Measurements from ENCODE around the gene TOP1.
"Not testable (repeated sequence)": the region's sequence is repeated elsewhere in the genome, so short reads cannot be mapped to it uniquely, and the experiment has no call there.

Gene TOP1

GRCh38 chr20:41095110-41095969 lies 66.7 kb downstream of the TOP1 start:
- DNase-seq (ENCODE audit: low spot score) = peak; percentile 69

- no peak for DNase-seq (ENCODE audit: low spot score)
Measured at GRCh38 chr20:41098703-41099250, 70.2 kb downstream of the TOP1 start.

- no peak for DNase-seq (ENCODE audit: low spot score)
Measured at GRCh38 chr20:41100001-41100480, 71.4 kb downstream of the TOP1 start.

GRCh38 chr20:41101660-41102059 lies 73.0 kb downstream of the TOP1 start:
- DNase-seq (ENCODE audit: low spot score) = no peak

- no peak for DNase-seq (ENCODE audit: low spot score)
Measured at GRCh38 chr20:41108531-41108930, 79.9 kb downstream of the TOP1 start.

GRCh38 chr20:41110012-41110411 lies 81.4 kb downstream of the TOP1 start:
- no peak for DNase-seq (ENCODE audit: low spot score)

- no peak for DNase-seq (ENCODE audit: low spot score)
Measured at GRCh38 chr20:41110930-41111577, 82.4 kb downstream of the TOP1 start.

GRCh38 chr20:41111578-41111951 lies 82.9 kb downstream of the TOP1 start:
- no peak for DNase-seq (ENCODE audit: low spot score)

GRCh38 chr20:41116282-41116956 lies 87.8 kb downstream of the TOP1 start:
- DNase-seq (ENCODE audit: low spot score) = no peak

- not testable (repeated sequence) for DNase-seq (ENCODE audit: low spot score)
Measured at GRCh38 chr20:41118159-41118558, 89.5 kb downstream of the TOP1 start.

- no peak for DNase-seq (ENCODE audit: low spot score)
Measured at GRCh38 chr20:41118632-41119031, 90.0 kb downstream of the TOP1 start.

GRCh38 chr20:41119614-41120561 lies 91.3 kb downstream of the TOP1 start:
- DNase-seq (ENCODE audit: low spot score) = no peak

- no peak for DNase-seq (ENCODE audit: low spot score)
Measured at GRCh38 chr20:41121399-41121798, 92.8 kb downstream of the TOP1 start.

GRCh38 chr20:41123631-41124030 lies 95.0 kb downstream of the TOP1 start:
- no peak for DNase-seq (ENCODE audit: low spot score)

GRCh38 chr20:41124451-41125094 lies 96.0 kb downstream of the TOP1 start:
- DNase-seq (ENCODE audit: low spot score) = no peak

GRCh38 chr20:41125530-41126457 lies 97.2 kb downstream of the TOP1 start:
- no peak for DNase-seq (ENCODE audit: low spot score)

GRCh38 chr20:41126719-41127118 lies 98.1 kb downstream of the TOP1 start:
- no peak for DNase-seq (ENCODE audit: low spot score)

- not testable (repeated sequence) for DNase-seq (ENCODE audit: low spot score)
Measured at GRCh38 chr20:41128317-41128716, 99.7 kb downstream of the TOP1 start.

- DNase-seq (ENCODE audit: low spot score) = no peak
Measured at GRCh38 chr20:41131594-41132387, 103.2 kb downstream of the TOP1 start.
